ENCODE measurements around the gene CLASP1.

Gene CLASP1

GRCh38 chr2:121545913-121546312 is 103.3 kb downstream of the CLASP1 start:
- H3K4me3 ChIP-seq (ENCODE audit: control insufficient read depth, low read depth, low read length), result no peak overlapping the region
- DNase-seq (ENCODE audit: low read depth), result no peak
- no peak for TF ChIP-seq CTCF (conservative IDR thresholded peaks at IDR 0.05; ENCODE audit: control insufficient read depth, insufficient read depth, low read depth, low read length)

GRCh38 chr2:121545257-121545656 is 104.0 kb downstream of the CLASP1 start:
- H3K4me3 ChIP-seq (ENCODE audit: control insufficient read depth, low read depth, low read length), result no peak overlapping the region
- DNase-seq (ENCODE audit: low read depth), result no peak
- no peak for TF ChIP-seq CTCF (conservative IDR thresholded peaks at IDR 0.05; ENCODE audit: control insufficient read depth, insufficient read depth, low read depth, low read length)

GRCh38 chr2:121541495-121541894 is 107.8 kb downstream of the CLASP1 start:
- DNase-seq (ENCODE audit: low read depth), result no peak
- no peak for TF ChIP-seq CTCF (conservative IDR thresholded peaks at IDR 0.05; ENCODE audit: control insufficient read depth, insufficient read depth, low read depth, low read length)
- H3K4me3 ChIP-seq (ENCODE audit: control insufficient read depth, low read depth, low read length), result no peak overlapping the region

GRCh38 chr2:121539750-121540469 is 109.4 kb downstream of the CLASP1 start:
- no peak overlapping the region for H3K4me3 ChIP-seq (ENCODE audit: control insufficient read depth, low read depth, low read length)
- peak; percentile 14 for DNase-seq (ENCODE audit: low read depth)
- no peak for TF ChIP-seq CTCF (conservative IDR thresholded peaks at IDR 0.05; ENCODE audit: control insufficient read depth, insufficient read depth, low read depth, low read length)

GRCh38 chr2:121536850-121537557 is 112.3 kb downstream of the CLASP1 start:
- TF ChIP-seq CTCF (conservative IDR thresholded peaks at IDR 0.05; ENCODE audit: control insufficient read depth, insufficient read depth, low read depth, low read length), result no peak
- H3K4me3 ChIP-seq (ENCODE audit: control insufficient read depth, low read depth, low read length), result no peak overlapping the region
- DNase-seq (ENCODE audit: low read depth), result no peak

- TF ChIP-seq CTCF (conservative IDR thresholded peaks at IDR 0.05; ENCODE audit: control insufficient read depth, insufficient read depth, low read depth, low read length), result no peak
Measured at GRCh38 chr2:121536347-121536746, 112.9 kb downstream of the CLASP1 start.

More at GRCh38 chr2:121536347-121536746, 112.9 kb downstream of the CLASP1 start:
- no peak overlapping the region for H3K4me3 ChIP-seq (ENCODE audit: control insufficient read depth, low read depth, low read length)
- no peak for DNase-seq (ENCODE audit: low read depth)

Data from fibroblast of mammary gland (primary cell).